ENCODE results near the gene PKN3. TPM values are rescaled to one million over a fixed set of nuclear protein-coding genes. Genes with fewer than 3 reads are reported as not detected.
A peak's percentile ranks its signal among the peaks of the same experiment; 100 is the strongest.

The PKN3 gene
- total and polyA plus RNA-seq, 9 of the 15 experiments (the other 6 are each of a cell fraction or from before 2014, with no cell fraction given) = 0.82 to 49.2 (median 19.7) TPM

DNA sequence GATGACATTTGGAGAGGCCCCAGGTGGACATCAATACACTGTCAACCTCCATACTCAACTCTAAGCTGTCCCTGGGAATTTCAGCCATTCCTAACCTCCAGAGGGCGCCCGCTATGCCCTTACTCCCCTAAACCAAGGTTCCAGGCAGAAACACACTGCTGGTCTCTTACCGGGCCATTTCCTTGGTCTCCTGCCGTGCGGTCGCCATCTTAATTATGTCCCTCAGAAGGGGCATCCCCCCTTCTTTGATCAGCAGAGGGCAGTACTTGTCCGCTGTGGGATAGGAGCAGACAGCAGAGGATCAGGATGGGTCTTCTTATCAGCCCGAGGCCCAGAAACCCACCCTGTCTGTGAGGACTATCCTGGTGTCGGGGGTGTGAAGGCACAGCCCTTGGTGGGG is 31.0 kb downstream of the PKN3 start (continued):
- TF ChIP-seq, protein P1, sequence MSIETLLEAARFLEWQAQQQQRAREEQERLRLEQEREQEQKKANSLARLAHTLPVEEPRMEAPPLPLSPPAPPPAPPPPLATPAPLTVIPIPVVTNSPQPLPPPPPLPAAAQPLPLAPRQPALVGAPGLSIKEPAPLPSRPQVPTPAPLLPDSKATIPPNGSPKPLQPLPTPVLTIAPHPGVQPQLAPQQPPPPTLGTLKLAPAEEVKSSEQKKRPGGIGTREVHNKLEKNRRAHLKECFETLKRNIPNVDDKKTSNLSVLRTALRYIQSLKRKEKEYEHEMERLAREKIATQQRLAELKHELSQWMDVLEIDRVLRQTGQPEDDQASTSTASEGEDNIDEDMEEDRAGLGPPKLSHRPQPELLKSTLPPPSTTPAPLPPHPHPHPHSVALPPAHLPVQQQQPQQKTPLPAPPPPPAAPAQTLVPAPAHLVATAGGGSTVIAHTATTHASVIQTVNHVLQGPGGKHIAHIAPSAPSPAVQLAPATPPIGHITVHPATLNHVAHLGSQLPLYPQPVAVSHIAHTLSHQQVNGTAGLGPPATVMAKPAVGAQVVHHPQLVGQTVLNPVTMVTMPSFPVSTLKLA (conservative IDR thresholded peaks at IDR 0.05) = no peak; a peak in 1 of 4 replicates
- TF ChIP-seq BRD9 (IDR thresholded peaks at IDR 0.05; ENCODE audit: low read depth, partially characterized antibody) (peak; percentile 74), HDGF (IDR thresholded peaks at IDR 0.05) (peak; percentile 93; the same call in 1 of the 2 replicates), ETS2 (tag; IDR thresholded peaks at IDR 0.05; ENCODE audit: borderline replicate concordance, poor library complexity, severe bottlenecking) (no peak), XRCC5 (IDR thresholded peaks at IDR 0.05; ENCODE audit: low read depth, low read length) (peak; percentile 88), NR2C1 (IDR thresholded peaks at IDR 0.05) (no peak), NR2C1 (tag; IDR thresholded peaks at IDR 0.05) (0 out of 2 replicates have a peak, but pooled peaks have one; percentile 35), CC2D1A (IDR thresholded peaks at IDR 0.05) (peak; percentile 77; the same call in 1 of the 2 replicates), BCLAF1 (IDR thresholded peaks at IDR 0.05; ENCODE audit: borderline replicate concordance in 1 of 2, control insufficient read depth in 1 of 2, low read depth in 2 of 2, low read length in 1 of 2) (0 out of 4 replicates have a peak, but pooled peaks of 1 of the 2 experiments have one; percentile 38), LCOR (CRISPR knock-in tag; IDR thresholded peaks at IDR 0.05) (peak; percentile 28; the same call in 1 of the 2 replicates), STAG1 (CRISPR knock-in tag; IDR thresholded peaks at IDR 0.05; ENCODE audit: borderline replicate concordance) (peak; percentile 81)
- TF ChIP-seq, protein P2, sequence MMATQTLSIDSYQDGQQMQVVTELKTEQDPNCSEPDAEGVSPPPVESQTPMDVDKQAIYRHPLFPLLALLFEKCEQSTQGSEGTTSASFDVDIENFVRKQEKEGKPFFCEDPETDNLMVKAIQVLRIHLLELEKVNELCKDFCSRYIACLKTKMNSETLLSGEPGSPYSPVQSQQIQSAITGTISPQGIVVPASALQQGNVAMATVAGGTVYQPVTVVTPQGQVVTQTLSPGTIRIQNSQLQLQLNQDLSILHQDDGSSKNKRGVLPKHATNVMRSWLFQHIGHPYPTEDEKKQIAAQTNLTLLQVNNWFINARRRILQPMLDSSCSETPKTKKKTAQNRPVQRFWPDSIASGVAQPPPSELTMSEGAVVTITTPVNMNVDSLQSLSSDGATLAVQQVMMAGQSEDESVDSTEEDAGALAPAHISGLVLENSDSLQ (IDR thresholded peaks at IDR 0.05) = 0 out of 2 replicates have a peak, but pooled peaks have one; percentile 31
- TF ChIP-seq, protein P3, sequence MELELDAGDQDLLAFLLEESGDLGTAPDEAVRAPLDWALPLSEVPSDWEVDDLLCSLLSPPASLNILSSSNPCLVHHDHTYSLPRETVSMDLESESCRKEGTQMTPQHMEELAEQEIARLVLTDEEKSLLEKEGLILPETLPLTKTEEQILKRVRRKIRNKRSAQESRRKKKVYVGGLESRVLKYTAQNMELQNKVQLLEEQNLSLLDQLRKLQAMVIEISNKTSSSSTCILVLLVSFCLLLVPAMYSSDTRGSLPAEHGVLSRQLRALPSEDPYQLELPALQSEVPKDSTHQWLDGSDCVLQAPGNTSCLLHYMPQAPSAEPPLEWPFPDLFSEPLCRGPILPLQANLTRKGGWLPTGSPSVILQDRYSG (tag; conservative IDR thresholded peaks at IDR 0.05; ENCODE audit: low read depth) = 0 out of 2 replicates have a peak, but pooled peaks have one; percentile 40

Measured in K562 (cell line).